Transverse colon (tissue), 4 donors: ENCODE results near the gene MARK2. TPM values are rescaled to one million over a fixed set of nuclear protein-coding genes. Genes with fewer than 3 reads are reported as not detected.

Experiments used
- DNase-seq: peaks from one replicate; pipeline ENCODE4 v3.0.0-alpha.2; 2019
- H3K27ac ChIP-seq, 4 donors: fragments of 200-600 bp; sonication (generic); 2 replicates each; pipeline ENCODE4 v1.5.1; 2016 to 2018; ENCODE audit warnings: inconsistent platforms in 4 of 4
- H3K27me3 ChIP-seq: fragments of 200-600 bp; sonication (generic); 2 replicates; pipeline ENCODE4 v1.5.1; 2017; ENCODE audit warnings: inconsistent platforms
- H3K36me3 ChIP-seq, 4 donors: fragments of 200-600 bp; sonication (generic); 2 replicates each; pipeline ENCODE4 v1.5.1; 2017 to 2019; ENCODE audit warnings: inconsistent platforms in 4 of 4
- H3K4me1 ChIP-seq, 4 donors: fragments of 200-600 bp; sonication (generic); 2 replicates each; pipeline ENCODE4 v1.5.1; 2017 to 2020; ENCODE audit warnings: inconsistent platforms in 4 of 4
- H3K4me3 ChIP-seq, 4 donors: fragments of 200-600 bp; sonication (generic); 1 replicate in 1 of 4; 2 replicates in 3 of 4; pipeline versions ENCODE4 v1.5.1 to v1.6.1; 2017 to 2019; ENCODE audit warnings: inconsistent platforms in 4 of 4
- H3K9me3 ChIP-seq, 2 donors: fragments of 200-600 bp; sonication (generic); 2 replicates each; pipeline ENCODE4 v1.5.1; 2017 to 2019; ENCODE audit warnings: inconsistent platforms in 2 of 2
- EP300 ChIP-seq: sonication (generic); formaldehyde crosslinking; IDR thresholded peaks from one replicate; pipeline ENCODE4 v1.6.1; 2017; ENCODE audit warnings: antibody characterized with exemption, low read depth
- POLR2A ChIP-seq: fragments of 450-650 bp; IDR thresholded peaks from one replicate; pipeline ENCODE4 v1.6.1; 2016; ENCODE audit warnings: antibody characterized with exemption, mild to moderate bottlenecking, moderate library complexity
- POLR2AphosphoS5 ChIP-seq, 3 donors: sonication (generic); formaldehyde crosslinking; IDR thresholded peaks; one replicate each; pipeline ENCODE4 v1.6.1; 2016; ENCODE audit warnings: antibody characterized with exemption in 3 of 3
- WGBS, 2 donors: methylation state at CpG; one replicate each; pipeline ENCODE4 v1.1.5; 2018; ENCODE audit warnings: low coverage in 1 of 2; 5-methylcytosine and 5-hydroxymethylcytosine counted together
- in situ Hi-C, 4 donors: fragments of 200-750 bp; cut with MboI; loops; one replicate each; pipeline versions ENCODE4 v1.15.0 to v1.15.1; 2017; ENCODE audit warnings: low sequenced_read_pairs in 3 of 4, low pct_ligation_motif_present in 1 of 4, low pct_unique_long_range_greater_than_20kb in 1 of 4
- intact Hi-C: fragments of 100-400 bp; cut with DNase I; formaldehyde crosslinking; loops from one replicate; pipeline ENCODE4 v1.15.1; 2023; ENCODE audit warnings: low total_unique reads
- total RNA-seq, 4 donors: library from RNA; depleted of rRNA; stranded (reverse); fragments of >200 nt; gene quantifications; one replicate each; pipeline ENCODE4 v1.1.0, GENCODE V29; 2016
- TF ChIP-seq, protein P1 (sequence below), 5 experiments: fragments of 200-600 bp in 3 of 5; fragments of 450-650 bp in 2 of 5; sonication (generic) in 3 of 5; IDR thresholded peaks; 1 replicate in 2 of 5; 2 replicates in 3 of 5; pipeline ENCODE4 v1.5.1; 2016 to 2017; ENCODE audit warnings: antibody characterized with exemption in 5 of 5, inconsistent platforms in 3 of 5, mild to moderate bottlenecking in 2 of 5, moderate library complexity in 1 of 5

MARK2 gene
- total RNA-seq, 4 donors from 2014 or later, result 33.0 to 106 (median 77.8) TPM

DNA sequence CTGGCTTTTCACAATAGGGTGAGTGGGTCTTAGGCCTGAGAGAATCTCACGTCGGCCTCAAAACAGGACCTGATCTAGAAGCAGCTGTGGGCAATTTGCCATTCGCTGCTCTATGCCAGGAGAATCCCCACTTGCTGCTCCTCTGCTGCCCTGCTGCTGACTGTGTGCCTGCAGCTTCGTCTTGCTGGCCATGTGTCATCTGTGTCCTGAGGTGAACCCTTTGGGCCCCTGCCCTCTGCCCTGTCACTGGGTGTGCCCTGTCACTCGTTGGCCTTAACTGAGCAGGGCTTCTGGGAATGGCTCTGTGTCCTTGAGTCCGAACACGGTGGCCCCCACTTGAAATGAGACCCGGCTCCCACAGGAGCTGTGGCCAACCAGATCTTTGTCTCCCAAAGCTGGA is 106.1 kb downstream of the MARK2 start:
- Histone ChIP-seq H3K27me3 (no peaks in the 10 kb centered on the region), H3K27ac (peak overlapping the region; percentile 21 to 73 (median 60)), H3K4me1 (peaks cover 12 to 51% (median 16%) of the 10 kb centered on the region in 4 donors), H3K4me3 (no peak overlapping the region), H3K36me3 (no peaks in the 10 kb centered on the region), H3K9me3 (no peaks in the 10 kb centered on the region)
- peak; percentile 42 for DNase-seq
- WGBS, 2 donors, result 49 to 60% methylated on average over 3 to 8 of the region's 8 CpGs
- intact Hi-C loops (loop anchor here (2.0 kb wide), 1 partner anchor 106 kb away; the partner anchor contains the start of gene MARK2), in situ Hi-C loops (loop anchor here (5.0 to 10.0 kb wide), 4 partner anchors 108 to 180 kb away; partner anchors contain the start of genes MARK2 (in 3 of the 4) and ZFTA (in 1 of the 4))
- TF ChIP-seq, protein P1, sequence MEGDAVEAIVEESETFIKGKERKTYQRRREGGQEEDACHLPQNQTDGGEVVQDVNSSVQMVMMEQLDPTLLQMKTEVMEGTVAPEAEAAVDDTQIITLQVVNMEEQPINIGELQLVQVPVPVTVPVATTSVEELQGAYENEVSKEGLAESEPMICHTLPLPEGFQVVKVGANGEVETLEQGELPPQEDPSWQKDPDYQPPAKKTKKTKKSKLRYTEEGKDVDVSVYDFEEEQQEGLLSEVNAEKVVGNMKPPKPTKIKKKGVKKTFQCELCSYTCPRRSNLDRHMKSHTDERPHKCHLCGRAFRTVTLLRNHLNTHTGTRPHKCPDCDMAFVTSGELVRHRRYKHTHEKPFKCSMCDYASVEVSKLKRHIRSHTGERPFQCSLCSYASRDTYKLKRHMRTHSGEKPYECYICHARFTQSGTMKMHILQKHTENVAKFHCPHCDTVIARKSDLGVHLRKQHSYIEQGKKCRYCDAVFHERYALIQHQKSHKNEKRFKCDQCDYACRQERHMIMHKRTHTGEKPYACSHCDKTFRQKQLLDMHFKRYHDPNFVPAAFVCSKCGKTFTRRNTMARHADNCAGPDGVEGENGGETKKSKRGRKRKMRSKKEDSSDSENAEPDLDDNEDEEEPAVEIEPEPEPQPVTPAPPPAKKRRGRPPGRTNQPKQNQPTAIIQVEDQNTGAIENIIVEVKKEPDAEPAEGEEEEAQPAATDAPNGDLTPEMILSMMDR (IDR thresholded peaks at IDR 0.05), result no peak
- TF ChIP-seq EP300 (no peak), POLR2AphosphoS5 (IDR thresholded peaks at IDR 0.05) (no peak), POLR2A (no peak)

DNA sequence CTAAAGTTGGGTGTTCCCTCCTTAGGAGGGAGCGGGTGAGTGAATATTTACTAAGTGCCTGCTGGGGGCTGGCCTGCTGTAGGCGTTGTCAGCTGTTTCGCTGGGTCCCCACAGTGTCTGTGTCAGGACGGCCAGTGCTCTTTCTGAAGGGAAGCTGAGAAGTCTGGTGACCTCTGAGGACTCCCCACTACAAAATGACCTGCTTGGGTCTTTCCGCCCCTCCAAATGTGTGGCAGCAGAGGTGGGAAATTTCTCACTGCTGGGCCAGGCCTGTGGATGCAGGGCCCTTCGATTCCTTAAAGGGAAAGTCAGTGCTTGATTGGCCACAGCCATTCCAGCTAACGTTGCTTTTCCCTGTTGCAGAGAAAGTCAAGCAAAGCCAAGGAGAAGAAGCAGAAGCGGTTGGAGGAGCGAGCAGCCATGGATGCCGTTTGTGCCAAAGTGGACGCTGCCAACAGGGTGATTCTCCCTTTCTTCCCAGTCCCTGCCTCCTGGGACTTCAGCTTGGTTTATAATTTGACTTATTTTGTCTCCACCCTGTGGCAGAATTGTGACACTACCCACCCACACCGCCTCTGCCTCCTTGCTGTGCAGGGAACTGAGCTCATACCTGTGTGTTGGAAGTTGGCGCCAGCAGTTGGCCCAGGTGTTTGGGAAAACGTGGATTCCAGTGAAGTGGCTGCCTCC is 106.7 kb downstream of the MARK2 start:
- no peak overlapping the region for H3K4me3 ChIP-seq
- no peaks in the 10 kb centered on the region for H3K36me3 ChIP-seq
- H3K4me1 ChIP-seq, result peaks cover 12 to 45% (median 13%) of the 10 kb centered on the region in 4 donors
- in situ Hi-C loops (loop anchor here (5.0 to 10.0 kb wide), 4 partner anchors 108 to 181 kb away; partner anchors contain the start of genes MARK2 (in 3 of the 4) and ZFTA (in 1 of the 4)), intact Hi-C loops (loop anchor here (2.0 kb wide), 1 partner anchor 107 kb away; the partner anchor contains the start of gene MARK2)
- no peaks in the 10 kb centered on the region for H3K9me3 ChIP-seq
- TF ChIP-seq, protein P1 (IDR thresholded peaks at IDR 0.05), result peak; percentile 72 to 93 (median 73)
- TF ChIP-seq POLR2A (no peak), POLR2AphosphoS5 (IDR thresholded peaks at IDR 0.05) (no peak), EP300 (no peak)
- DNase-seq, result peak; percentile 75
- peak overlapping the region; percentile 21 to 73 (median 60) for H3K27ac ChIP-seq
- 33 to 39% methylated on average over 3 to 14 of the region's 14 CpGs for WGBS, 2 donors
- H3K27me3 ChIP-seq, result no peaks in the 10 kb centered on the region

DNA sequence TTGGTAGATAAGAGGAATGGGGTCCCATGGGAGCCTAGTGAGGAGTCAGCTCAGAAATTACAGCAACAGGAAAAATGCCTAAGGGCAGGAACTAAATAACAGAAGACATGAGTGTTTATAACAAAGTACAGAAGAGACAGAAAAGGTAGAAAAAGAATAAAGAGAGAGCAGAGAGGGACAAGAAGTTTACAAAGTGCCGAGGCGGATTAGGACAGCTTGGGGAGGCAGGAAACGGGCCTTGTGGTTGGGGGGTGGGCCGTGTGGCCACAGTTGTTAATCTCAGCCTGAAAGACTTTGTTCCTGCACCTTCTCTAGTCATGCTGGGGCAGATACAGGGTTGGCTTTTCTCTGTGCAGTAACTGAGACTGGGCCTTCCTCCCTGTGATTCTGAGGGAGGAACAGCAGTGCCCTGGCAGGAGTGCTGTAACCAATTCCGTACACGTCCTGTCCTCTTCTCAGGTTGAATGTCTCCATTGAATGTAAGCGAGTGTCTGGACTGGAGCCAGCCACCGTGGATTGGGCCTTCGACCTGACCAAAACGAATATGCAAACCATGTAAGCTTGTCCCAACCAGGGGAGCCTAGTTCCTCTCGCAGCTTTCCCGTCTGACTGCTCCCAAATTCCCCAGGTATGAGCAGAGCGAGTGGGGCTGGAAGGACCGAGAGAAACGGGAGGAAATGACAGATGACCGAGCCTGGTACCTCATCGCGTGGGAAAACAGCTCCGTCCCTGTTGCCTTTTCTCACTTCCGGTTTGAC is 113.0 kb downstream of the MARK2 start:
- WGBS, 2 donors, result 71% methylated on average over 20 of the region's 20 CpGs; no CpG with 5 or more reads in 1 of the 2 donors
- no peak for DNase-seq
- no peak overlapping the region for H3K4me3 ChIP-seq
- TF ChIP-seq, protein P1 (IDR thresholded peaks at IDR 0.05), result no peak
- TF ChIP-seq POLR2AphosphoS5 (IDR thresholded peaks at IDR 0.05) (no peak), EP300 (no peak), POLR2A (no peak)
- H3K9me3 ChIP-seq, result no peaks in the 10 kb centered on the region
- no peaks in the 10 kb centered on the region for H3K27me3 ChIP-seq
- no peak overlapping the region for H3K27ac ChIP-seq
- no peaks in the 10 kb centered on the region for H3K4me1 ChIP-seq
- in situ Hi-C loops, result no loop called here
- H3K36me3 ChIP-seq, result peaks cover 0 to 23% (median 0%) of the 10 kb centered on the region in 4 donors
- intact Hi-C loops, result no loop called here

DNA sequence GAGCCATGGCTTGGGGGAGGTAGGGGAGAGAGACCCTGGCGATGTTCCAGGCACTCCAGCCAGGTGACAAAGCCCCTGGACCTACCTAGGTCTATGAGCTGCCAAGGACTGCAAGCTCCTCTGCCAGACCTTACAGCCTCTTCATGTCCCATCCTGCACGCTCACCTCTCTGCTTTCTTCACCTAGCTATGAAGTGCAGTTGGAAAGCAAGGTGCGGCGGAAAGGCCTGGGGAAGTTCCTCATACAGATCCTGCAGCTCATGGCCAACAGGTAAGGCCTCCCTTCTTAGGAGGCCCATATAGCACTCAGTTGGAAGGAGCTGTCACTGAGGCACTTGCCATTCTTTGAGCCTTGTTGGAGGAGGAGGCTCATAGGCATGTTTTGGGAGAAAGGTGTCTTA is 113.7 kb downstream of the MARK2 start:
- intact Hi-C loops, result no loop called here
- H3K27ac ChIP-seq, result no peak overlapping the region
- no peaks in the 10 kb centered on the region for H3K27me3 ChIP-seq
- no peak for TF ChIP-seq POLR2A
- TF ChIP-seq EP300, result no peak
- TF ChIP-seq POLR2AphosphoS5 (IDR thresholded peaks at IDR 0.05), result no peak
- TF ChIP-seq, protein P1 (IDR thresholded peaks at IDR 0.05), result no peak
- in situ Hi-C loops, result no loop called here
- no peak overlapping the region for H3K4me3 ChIP-seq
- peaks cover 0 to 23% (median 0%) of the 10 kb centered on the region in 4 donors for H3K36me3 ChIP-seq
- H3K9me3 ChIP-seq, result no peaks in the 10 kb centered on the region
- DNase-seq, result no peak
- 95% methylated on average over 4 of the region's 4 CpGs; no CpG with 5 or more reads in 1 of the 2 donors for WGBS, 2 donors
- H3K4me1 ChIP-seq, result no peaks in the 10 kb centered on the region
